ENCODE measurements around the gene KIF5B.

DNA sequence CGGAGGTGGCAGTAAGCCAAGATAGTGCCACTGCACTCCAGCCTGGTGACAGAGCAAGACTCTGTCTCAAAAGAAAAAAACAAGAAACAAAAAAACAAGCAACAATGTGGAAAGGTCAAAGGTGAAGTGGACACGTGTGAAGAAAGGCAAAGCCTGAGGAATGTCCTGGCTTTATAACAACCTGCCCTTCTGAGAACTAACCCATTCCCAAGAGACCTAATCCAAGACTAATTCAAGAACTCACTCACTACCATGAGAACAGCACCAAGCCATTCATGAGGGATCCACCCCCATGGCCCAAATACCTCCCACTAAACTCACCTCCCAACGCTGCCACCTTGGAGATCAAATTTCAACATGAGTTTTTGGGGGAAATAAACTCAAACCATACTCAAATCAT, 47.5 kb upstream of the KIF5B start:
- TF ChIP-seq, protein P1, sequence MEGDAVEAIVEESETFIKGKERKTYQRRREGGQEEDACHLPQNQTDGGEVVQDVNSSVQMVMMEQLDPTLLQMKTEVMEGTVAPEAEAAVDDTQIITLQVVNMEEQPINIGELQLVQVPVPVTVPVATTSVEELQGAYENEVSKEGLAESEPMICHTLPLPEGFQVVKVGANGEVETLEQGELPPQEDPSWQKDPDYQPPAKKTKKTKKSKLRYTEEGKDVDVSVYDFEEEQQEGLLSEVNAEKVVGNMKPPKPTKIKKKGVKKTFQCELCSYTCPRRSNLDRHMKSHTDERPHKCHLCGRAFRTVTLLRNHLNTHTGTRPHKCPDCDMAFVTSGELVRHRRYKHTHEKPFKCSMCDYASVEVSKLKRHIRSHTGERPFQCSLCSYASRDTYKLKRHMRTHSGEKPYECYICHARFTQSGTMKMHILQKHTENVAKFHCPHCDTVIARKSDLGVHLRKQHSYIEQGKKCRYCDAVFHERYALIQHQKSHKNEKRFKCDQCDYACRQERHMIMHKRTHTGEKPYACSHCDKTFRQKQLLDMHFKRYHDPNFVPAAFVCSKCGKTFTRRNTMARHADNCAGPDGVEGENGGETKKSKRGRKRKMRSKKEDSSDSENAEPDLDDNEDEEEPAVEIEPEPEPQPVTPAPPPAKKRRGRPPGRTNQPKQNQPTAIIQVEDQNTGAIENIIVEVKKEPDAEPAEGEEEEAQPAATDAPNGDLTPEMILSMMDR (IDR thresholded peaks at IDR 0.05), result no peak
- no peak for TF ChIP-seq EP300 (IDR thresholded peaks at IDR 0.05)
